GM12865 (cell line): ENCODE results near the gene RSBN1L.
A peak's percentile ranks its signal among the peaks of the same experiment; 100 is the strongest.
"Not testable (repeated sequence)": the region's sequence is repeated elsewhere in the genome, so short reads cannot be mapped to it uniquely, and the experiment has no call there.

ENCODE experiments used
- DNase-seq: peaks from one replicate; pipeline ENCODE4 v3.0.0; 2010; ENCODE audit warnings: low read depth
- H3K4me3 ChIP-seq: 2 replicates; pipeline ENCODE4 v1.5.1; 2011; ENCODE audit warnings: mild to moderate bottlenecking, low read depth, low read length, control low read depth
- TF ChIP-seq, protein P1 (sequence below): IDR thresholded peaks from 2 replicates; pipeline ENCODE4 v1.5.1; 2011; ENCODE audit warnings: low read length, control low read depth, low read depth, inconsistent platforms; ENCODE audit not compliant: insufficient read depth; ENCODE audit errors: missing control alignments

RSBN1L gene

GRCh38 chr7:77696057-77696642 lies at the start of gene RSBN1L:
TSS of gene RSBN1L (plus strand) at chr7:77696459. CDS start at chr7:77696470, 11 bp downstream.
- peak; percentile 98 for DNase-seq
- TF ChIP-seq, protein P1, sequence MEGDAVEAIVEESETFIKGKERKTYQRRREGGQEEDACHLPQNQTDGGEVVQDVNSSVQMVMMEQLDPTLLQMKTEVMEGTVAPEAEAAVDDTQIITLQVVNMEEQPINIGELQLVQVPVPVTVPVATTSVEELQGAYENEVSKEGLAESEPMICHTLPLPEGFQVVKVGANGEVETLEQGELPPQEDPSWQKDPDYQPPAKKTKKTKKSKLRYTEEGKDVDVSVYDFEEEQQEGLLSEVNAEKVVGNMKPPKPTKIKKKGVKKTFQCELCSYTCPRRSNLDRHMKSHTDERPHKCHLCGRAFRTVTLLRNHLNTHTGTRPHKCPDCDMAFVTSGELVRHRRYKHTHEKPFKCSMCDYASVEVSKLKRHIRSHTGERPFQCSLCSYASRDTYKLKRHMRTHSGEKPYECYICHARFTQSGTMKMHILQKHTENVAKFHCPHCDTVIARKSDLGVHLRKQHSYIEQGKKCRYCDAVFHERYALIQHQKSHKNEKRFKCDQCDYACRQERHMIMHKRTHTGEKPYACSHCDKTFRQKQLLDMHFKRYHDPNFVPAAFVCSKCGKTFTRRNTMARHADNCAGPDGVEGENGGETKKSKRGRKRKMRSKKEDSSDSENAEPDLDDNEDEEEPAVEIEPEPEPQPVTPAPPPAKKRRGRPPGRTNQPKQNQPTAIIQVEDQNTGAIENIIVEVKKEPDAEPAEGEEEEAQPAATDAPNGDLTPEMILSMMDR = peak; percentile 31
- H3K4me3 ChIP-seq = peak within 1 kb of the TSS; percentile 93

DNA sequence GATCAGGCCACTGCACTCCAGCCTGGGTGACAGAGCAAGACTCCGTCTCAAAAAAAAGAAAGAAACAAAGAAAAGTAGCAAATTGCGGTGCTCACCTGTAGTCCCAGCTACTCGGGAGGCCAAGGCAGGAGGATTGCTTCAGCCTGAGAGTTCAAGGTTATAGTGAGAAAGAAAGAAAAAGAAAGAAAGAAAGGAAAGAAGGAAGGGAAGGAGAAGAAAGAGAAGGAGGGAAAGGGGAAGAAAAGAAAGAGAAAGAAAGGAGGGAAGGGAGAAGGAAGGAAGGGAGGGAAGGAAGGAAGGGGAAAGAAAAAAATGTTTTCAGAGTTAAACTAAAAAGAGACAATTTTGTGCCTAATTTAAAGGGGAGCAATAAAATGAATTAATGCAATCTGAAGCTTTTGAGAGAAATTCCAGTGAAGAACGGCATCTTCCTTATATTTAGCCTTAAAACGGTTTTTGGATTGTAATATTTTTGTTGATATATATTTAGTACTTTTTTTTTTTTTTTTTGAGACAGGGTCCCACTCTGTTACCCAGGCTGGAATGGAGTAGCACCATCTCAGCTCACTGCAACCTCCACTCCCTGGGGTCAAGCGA lies 47.4 kb upstream of the RSBN1L start:
- H3K4me3 ChIP-seq = no peak overlapping the region
- TF ChIP-seq, protein P1 = no peak
- DNase-seq = no peak

GRCh38 chr7:77649716-77650349 lies 46.4 kb upstream of the RSBN1L start:
- no peak overlapping the region for H3K4me3 ChIP-seq
- no peak for DNase-seq
- TF ChIP-seq, protein P1 = no peak

- TF ChIP-seq, protein P1 = peak; percentile 63
- H3K4me3 ChIP-seq = no peak overlapping the region
- DNase-seq = peak; percentile 56
Measured at GRCh38 chr7:77651575-77652162, 44.6 kb upstream of the RSBN1L start.

- H3K4me3 ChIP-seq, DNase-seq: not testable (repeated sequence)
Measured at GRCh38 chr7:77652826-77653225, 43.4 kb upstream of the RSBN1L start.

DNA sequence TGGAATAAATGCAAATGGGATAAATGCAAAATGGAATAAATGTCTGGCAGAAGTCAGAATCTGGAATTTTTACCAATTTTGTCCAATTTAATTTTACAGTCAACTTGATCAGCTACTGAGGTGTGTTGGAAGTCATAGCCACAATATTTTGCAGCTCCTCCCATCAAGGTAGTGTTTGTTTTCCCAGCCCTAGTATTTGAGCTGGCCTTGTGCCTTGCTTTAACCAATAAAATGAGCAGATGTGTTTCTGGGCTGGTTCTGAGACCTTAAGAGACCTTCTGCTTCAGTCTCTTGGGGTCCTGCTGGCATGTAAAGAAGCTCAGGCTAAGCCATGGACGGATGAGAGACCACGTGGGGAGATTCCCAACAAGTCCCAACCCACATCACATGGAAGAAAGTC lies 42.7 kb upstream of the RSBN1L start:
- no peak for DNase-seq
- TF ChIP-seq, protein P1 = no peak
- no peak overlapping the region for H3K4me3 ChIP-seq

GRCh38 chr7:77655356-77655755 lies 40.9 kb upstream of the RSBN1L start:
- TF ChIP-seq, protein P1 = no peak
- no peak overlapping the region for H3K4me3 ChIP-seq
- DNase-seq = no peak
